NCI-H1436 treated with DMSO at 0.1 percent for 48 hours (cell line): ENCODE data around the gene SPATA19.
"Not testable (repeated sequence)": the region's sequence is repeated elsewhere in the genome, so short reads cannot be mapped to it uniquely, and the experiment has no call there.

ENCODE experiments used
- DNase-seq: peaks from one replicate; lab custom pipeline; 2025; lab: John Stamatoyannopoulos, UW

SPATA19 gene, protein sequence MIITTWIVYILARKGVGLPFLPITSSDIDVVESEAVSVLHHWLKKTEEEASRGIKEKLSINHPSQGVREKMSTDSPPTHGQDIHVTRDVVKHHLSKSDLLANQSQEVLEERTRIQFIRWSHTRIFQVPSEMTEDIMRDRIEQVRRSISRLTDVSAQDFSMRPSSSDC

DNA sequence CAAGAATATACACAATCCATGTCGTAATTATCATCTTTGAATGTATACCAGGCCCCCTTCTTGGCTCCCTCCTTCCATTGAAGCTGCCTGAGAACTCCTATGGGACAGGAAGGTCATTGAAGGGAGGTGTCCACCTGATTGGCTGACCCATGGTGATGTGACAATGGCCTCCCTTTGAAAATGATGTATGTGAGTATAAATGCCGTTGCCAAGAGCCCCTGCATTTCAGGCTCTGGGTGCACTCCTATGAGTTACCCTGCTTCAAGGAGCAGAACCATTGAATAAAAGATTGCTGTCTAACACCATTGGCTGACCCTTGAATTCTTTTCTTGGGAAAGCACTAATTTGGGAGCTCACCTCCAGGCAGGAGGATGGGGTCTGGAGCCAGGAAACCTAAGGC, at the start of gene SPATA19:
SPATA19 (minus strand) TSS at position 101 of the 400 bp plus-strand sequence; CDS start at position 34, 67 bp downstream.
- DNase-seq: no peak

DNA sequence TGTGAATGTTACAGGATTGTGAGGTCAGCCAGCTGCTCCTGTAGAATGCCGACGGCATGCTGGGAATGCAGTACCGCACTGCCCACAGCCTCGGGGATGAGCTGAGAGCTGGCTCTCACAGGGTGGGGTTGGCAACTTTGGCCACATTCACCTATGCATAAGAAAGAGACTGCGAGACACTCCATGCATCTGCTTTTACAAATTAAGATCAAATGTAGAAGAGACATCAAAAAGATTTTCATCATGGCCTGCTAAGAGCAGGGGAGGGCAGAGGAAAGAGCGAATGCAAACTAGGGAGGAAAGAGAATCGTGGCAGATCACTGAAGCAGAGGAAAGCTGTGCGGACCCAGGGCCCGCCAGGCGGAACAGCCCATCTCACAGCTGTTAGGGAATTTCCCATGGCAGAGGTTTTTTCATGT, 49.8 kb upstream of the SPATA19 start:
- DNase-seq: no peak

GRCh38 chr11:133893381-133893780, 48.1 kb upstream of the SPATA19 start:
- no peak for DNase-seq

- no peak for DNase-seq
Observed at GRCh38 chr11:133892584-133893380, 47.5 kb upstream of the SPATA19 start.

DNA sequence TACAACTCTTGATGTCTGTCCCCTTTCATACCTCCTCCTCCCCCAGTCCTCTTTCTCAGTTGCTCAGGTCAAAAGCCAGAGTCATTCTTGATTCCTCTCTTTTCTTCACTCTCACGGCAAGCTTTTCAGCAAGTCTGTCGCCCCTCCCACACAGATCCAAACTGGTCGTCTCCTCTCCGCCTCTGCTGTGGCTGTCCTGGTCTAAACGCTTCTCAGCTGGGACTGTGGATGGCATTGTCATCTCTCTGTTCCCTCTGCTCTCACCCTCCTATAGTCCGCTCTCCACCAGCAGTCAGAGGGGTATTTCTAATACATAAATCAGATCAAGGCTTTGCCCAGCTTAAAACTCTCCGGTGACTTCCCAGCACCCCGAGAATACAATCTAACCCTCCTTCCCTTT, 46.8 kb upstream of the SPATA19 start:
- no peak for DNase-seq

- DNase-seq: no peak
Observed at GRCh38 chr11:133889893-133890292, 44.6 kb upstream of the SPATA19 start.

- DNase-seq: no peak
Observed at GRCh38 chr11:133889188-133889587, 43.9 kb upstream of the SPATA19 start.

- DNase-seq: no peak
Observed at GRCh38 chr11:133887692-133888332, 42.5 kb upstream of the SPATA19 start.

GRCh38 chr11:133886029-133886428, 40.7 kb upstream of the SPATA19 start:
- DNase-seq: no peak

DNA sequence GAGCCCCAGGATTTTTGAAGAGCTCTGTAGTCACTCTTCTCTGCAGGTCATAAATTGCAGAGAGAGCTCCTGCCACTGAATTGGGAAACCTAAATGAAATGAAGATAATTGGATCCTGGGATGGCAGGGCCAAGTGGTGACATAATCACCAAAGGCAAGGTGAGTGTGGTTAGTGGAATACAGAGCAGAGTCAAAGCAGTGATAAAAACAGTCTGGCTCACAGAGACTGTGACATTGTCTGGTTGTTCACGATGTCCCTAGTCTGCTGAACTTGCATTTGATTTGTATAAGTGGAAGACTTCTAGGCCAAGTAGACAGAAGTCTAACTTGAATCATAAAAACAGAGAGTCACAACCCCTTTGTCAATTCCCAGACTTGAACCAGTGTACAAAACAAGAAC, 26.8 kb upstream of the SPATA19 start:
- no peak for DNase-seq

GRCh38 chr11:133867456-133867855, 22.1 kb upstream of the SPATA19 start:
- DNase-seq: no peak

DNA sequence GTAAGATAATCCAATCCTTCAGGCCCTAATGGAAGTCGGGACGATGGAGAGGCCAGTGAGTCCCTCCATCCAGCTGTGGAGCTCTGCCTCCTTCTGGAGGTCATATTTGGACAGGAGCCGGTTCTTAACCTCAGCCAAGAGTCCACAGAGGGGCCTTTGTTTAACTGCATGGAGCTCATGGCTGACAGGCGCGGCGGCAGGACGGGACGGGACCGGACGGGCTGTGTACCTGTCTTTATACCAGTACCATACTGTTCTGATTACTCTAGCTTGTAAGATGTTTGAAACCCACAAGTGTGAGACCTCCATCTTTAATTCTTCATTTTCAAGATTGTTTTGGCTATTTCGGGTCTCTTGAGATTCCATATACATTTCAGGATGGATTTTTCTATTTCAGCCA, 20.2 kb upstream of the SPATA19 start:
- no peak for DNase-seq

- no peak for DNase-seq
Observed at GRCh38 chr11:133864756-133865155, 19.4 kb upstream of the SPATA19 start.

DNA sequence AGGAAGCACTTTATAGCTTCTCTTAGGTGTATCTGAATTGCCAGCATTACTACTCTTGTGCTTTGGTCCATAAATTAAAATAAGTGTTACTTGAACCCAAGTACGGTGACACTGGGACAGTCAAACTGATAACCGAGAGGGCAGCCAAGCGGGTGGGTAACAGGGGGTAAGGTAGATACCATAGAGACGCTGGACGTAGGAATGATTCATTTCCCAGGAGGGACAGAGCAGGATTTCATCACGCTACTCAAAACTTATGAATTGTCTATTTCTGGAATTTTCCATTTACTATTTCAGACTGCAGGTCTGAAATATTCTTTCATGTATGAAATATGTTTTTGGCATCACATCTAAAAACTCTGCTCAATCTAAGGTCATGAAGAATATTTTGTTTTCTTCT, 14.8 kb upstream of the SPATA19 start:
- no peak for DNase-seq

DNA sequence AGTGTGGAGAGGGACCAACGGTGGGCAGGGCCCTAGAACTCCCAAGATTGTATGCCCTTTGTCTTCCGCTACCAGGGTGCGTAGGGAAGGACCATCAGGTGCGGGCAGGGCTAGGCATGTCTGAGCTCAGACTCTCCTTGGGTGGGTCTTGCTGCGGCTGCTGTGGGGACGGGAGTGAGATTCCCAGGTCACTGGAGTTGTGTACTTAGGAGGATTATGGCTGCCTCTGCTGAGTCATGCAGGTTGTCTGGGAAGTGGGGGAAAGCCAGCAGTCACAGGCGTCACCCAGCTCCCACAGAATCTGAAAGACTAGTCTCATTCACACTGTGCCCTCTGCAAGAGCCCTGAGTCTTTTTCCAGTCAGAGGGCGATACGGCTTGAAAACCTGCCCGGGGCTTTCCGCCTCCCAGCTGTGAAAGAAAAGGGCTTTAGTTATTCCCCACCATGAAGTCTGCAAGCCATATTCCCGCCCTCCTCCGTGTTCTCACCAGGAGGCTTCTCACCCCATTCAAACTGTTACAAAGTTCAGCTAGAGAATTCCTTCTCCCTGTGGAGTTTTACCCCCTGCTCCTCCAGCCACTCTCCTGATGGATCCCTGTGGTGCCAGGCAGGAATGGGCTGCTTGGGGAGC, 9.1 kb upstream of the SPATA19 start:
- DNase-seq: not testable (repeated sequence)

DNA sequence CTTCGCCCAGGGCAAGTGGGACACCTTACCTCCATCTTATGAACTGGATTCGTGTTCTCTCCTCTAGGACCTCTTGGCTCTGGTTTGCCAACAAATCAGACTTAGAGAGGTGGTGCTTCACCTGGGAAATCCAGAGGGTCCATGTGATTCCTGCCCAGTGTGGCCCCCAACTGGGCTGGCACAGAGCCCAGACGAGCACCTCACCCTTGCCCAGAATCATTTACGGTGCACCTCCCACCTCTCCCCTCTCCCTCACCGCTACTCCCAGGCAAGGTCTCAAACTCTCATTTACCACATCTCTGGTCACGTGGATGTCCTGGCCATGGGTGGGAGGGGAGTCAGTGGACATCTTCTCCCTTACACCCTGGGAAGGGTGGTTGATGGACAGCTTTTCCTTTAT, 1.1 kb downstream of the SPATA19 start:
- no peak for DNase-seq

DNA sequence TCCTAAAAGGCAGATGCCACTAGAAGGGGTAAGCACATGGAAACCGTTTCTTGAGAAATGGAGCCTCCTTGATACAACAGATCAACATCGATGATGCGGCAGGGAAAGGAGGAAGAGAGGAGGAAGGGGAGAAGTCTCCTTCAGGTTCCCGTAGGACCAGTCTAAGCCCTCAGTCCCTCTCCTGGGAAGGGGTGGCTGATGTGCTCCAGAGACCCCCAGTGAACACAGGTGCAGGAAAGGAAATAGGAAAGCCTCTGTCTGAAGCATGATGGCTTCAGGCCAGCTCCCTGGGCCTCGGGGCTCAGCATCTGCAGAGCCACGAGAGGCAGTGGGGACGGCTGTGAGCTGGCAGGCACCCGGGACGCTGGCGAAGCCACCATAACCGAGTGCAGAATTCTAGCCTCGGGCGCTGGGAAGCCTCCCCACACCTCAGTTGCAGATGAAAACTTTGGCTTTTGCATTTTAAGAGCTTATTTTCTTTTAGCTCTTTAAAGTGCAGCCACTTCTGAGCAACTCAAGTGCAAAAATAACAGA, 1.8 kb downstream of the SPATA19 start:
- DNase-seq: no peak

DNA sequence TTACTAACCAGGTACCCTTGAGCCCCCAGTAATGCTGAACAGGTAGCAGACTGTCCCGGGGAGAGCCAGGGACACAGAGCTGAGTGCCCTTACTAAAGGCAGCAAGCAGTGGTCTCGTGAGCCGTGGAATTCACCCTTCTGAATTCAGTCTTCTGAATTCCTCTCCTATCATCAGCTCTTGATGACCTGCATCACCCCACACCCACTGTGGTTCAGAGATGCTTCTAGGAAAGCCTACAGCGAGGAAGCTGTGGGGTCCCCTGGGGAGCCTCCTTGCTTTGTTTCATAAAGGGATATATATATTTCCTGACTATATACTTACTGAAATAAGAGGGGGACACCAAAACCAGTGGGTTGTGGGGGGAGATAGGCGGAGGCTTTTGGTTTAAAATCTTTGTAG, 2.6 kb downstream of the SPATA19 start:
- no peak for DNase-seq

GRCh38 chr11:133842053-133842452, 3.3 kb downstream of the SPATA19 start:
- no peak for DNase-seq

- no peak for DNase-seq
Observed at GRCh38 chr11:133841279-133842043, 3.9 kb downstream of the SPATA19 start.

DNA sequence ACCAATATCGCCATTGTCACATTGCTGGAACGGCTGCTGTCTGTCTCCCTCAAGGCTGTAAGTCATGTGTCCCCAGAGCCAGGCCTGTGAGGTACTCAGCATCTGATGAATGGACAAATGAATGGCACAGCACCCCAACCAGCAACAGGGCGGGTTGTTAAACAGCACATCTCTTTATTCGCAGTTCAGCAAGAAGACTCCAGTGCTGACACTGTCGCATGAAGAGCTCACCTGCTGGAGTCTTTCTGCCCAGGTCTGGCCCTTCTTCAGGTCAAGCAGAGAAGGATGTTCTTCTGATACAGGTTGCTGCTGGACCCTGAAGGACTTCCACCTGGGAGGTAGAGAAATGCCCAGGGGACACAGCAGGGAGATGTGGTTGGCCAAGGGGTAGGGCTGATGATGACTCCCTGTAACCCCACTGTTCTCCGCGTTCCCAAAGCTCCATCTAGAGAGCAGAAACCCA, 4.8 kb downstream of the SPATA19 start:
- DNase-seq: no peak
